SHP77 (cell line): ENCODE data around the gene MIB2.

Source experiments
- DNase-seq, 2 experiments: peaks; one replicate each; lab custom pipeline; 2025; lab: John Stamatoyannopoulos, UW

MIB2 gene

DNA sequence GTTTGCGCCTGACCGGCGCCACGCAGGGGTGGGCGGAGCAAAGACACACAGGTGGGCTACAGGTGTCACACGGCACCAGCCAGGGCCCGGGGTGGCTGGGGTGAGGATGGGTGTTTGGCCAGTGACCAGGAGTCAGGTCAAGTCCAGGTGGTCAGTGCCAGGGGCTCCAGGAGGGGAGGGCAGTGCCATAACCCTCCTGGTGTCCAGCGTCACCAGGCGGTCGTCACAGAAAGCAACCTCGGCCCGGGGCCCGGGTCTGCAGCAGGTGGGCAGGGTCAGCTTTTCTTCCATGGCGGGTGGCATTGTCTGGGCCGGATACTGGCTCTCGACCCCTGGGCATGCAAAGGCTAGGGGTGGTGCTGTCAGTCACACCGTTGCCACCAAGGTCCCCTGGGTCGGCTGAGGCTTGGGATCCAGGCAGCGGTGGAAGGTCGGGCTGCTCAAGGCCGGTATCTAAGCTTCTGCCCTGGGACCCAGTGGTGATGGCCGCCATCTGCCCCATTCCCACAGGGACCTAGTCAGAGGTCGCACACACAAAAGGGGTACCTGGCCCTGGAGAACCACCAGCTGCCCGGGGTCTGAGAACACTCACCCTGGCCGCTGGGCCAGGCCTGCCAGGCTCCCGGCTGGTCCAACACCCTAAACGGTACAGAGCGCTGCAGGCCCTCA is 17.1 kb upstream of the MIB2 start:
- DNase-seq, result no peak

DNA sequence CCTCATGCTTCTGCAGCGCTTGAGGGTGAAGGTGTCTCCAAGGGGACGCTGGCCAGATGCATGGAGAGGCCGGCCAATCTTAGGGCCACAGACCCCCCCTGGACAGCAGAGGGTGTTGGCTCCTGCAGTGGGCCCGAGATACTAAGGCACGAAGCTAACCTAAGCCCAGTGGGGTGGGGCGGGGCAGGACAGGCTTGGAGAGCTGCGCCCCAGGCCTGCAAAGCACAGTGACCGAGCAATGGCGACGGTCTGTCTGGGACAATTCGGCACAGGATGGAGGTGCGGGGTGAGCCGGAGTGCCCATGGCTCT is 16.6 kb upstream of the MIB2 start:
- no peak for DNase-seq

DNA sequence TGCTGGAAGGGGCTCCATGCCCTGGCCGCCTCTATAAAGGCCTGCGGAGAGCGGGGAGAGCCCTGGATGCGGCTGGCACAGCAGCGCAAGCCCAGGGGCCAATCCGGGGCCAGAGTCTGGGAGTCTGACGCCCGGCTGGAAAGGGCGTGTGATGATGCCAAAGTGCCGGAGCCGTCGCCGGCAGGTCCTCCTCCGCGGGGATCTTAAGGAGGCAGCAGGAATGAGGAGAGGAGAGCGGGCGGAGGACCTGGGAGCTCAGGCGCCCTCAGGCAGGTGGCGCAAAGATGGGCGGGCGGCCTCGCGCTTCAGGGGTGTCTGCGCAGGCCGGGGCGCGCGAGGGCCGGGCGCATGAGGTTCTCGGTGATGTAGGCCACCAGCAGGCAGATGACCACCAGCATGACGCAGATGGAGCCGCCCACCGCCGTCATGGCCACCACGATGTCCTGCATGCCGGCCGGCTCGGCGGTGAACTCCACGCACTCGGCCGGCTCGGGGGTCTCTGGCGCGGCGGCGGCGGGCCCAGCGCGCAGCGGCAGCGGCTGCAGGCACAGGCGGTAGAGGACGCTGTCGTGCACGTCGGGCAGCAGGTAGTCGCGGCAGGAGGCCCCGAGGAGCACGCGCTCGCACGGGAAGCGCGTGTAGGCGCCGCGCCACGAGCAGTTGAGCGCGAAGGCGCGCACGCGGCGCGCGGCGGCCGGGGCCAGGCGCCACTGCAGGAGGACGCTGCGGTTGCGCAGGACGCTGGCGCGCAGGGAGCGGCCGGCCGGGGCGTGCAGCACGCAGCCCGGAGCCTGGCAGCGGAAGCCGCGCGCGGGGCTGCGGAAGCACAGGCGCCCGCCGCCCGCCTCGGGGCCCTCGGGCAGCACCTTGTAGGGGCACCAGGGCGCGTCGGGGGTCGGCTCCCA is 16.0 kb upstream of the MIB2 start:
- no peak for DNase-seq

DNA sequence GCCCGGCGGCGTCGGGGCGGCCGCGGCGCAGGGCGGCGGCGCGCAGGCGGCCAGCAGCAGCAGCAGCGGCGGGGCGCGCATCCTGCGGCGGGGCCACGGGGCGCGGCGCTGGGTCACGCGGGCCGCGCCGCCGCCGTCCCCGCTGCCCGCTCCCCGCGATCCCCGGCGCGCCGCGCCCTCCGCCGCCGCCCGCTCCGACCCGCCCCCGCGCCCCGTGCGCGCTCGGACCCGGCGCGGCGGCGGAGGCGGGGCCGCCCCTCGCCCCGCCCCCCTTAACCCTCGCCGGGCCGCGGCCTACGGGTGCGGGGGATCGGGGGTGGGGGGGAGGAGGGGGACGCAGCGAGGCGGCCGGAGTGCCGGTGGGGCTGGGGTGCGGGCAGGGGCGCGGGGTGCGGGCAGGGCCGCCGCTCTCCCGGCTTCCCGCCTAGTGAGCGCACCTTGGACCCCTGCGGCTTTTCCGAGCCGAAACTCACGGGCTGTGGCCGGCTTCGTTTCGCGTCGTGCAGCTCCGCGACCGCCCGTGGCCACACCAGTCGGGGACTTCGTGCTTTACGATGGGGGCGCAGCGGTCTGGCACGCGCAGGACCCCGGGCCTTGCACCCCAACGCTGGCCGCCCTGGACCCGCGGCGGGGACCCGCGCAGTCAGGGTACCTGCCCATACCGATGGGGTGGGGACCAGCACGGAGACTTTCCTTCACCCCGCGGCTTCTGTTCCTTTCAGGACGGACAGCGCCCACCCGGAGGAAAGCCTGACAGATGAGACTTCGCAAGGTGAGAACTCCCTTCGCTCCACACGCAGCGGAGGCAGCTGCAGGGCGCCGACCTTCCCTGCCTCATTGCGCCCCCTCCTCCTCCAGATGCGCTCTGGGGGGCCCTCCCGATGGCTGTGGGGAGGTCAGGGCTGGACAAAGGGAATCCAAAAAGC is 15.1 kb upstream of the MIB2 start, which contains the start of gene FNDC10:
Gene FNDC10, minus strand, starts transcription at position 201 of the 926 bp plus-strand sequence. Its CDS starts 120 bp downstream, at position 81.
- no peak for DNase-seq

DNA sequence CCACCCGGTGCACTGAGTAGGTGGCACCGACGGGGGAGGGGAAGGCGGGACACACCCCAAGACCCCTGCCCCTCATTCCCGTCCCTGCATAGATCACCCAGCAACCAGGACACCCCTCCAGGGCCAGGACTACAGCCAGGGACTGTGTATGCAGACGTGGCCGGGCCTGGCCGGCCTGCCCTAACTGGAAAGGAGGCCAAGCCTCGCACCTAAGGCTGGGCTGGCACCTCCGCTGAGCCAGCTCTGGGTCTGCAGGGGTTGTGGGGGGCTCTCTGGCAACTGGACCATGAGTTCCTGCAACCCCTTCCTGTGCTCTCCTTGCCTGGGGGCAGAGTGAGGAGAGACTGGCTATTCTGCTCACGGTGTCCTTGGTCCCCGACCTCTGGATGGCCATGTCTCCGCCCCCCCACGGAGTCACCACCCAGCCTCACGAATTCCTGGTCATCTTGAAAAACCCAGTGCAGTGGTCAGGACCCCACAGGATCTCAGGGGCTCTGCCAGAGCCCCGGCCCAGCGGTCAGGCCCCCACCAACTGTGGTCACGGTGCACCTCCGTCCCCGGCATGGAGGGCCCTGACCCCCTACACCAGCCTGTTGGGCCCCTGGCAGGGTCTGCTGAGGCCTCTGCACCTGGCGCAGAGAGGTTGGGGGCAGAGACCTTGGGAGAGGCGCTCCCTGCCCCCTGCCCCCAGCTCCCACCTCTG is 14.3 kb upstream of the MIB2 start:
- no peak for DNase-seq

DNA sequence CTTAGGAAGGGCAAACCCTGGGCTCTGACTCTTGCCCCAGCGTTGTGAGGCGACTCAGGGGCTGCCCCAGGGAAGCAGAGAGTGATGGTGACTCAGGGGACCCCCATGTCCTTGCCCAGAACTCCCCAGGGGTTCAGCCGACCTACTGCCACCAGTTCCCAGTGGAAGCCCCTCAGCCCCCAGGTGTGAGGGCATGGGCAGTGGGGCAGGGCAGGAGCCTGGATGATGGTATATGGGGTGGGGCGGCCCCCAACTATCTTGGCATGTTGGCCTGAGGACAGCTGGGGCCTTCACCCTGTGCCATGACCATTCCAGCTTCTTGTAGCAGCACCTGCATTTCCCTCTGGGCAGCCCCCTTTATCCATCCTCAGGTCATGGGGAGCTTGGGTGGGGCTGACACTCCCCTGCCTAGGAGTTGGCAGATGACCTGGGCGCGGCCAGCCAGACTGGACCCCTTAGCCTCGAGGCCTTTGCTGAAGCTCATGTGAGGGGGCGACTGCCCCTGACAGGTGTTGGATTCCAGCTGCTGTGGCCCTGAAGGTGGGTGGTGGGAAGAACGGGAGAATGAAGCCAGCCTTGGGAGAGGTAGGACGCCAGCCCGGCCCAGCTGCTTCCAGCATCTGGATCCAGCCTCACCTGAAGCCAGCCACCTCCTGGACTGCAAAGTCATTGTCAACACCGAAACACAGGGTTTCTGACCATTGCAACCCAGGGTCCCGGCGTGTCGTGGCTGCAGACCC is 13.6 kb upstream of the MIB2 start:
- DNase-seq, result no peak

DNA sequence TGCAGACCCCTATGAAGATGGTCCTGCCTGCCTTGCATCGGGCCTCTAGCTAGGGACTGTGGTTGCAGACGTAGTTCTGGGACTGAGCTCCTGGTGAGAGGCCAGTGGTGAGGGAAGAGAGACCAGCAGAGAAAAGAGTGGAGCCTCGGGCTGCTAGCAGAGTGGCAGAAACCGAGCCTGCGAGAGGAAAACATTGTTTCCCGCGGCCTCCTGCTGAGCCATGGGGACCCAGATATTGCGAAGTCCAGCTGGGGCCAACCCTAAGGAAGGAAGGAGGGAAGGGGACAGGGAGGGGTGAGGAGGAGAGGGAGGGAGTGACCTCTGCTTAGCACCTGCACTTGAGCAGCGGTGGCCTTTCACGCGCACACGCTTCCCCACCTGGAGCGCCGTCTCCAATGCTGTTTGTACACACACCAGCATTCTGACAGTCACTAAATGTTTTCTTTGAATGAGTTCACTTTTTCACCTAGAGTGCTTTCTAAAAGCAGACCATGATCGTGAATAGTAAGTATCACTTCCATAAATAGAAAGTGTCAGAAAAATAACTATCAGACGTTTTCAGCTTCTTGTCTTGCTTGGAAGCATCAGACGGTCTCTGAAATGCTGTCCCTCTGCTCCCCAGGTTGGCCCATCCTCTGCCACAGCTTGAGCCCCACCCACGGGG is 12.9 kb upstream of the MIB2 start:
- DNase-seq, result no peak

DNA sequence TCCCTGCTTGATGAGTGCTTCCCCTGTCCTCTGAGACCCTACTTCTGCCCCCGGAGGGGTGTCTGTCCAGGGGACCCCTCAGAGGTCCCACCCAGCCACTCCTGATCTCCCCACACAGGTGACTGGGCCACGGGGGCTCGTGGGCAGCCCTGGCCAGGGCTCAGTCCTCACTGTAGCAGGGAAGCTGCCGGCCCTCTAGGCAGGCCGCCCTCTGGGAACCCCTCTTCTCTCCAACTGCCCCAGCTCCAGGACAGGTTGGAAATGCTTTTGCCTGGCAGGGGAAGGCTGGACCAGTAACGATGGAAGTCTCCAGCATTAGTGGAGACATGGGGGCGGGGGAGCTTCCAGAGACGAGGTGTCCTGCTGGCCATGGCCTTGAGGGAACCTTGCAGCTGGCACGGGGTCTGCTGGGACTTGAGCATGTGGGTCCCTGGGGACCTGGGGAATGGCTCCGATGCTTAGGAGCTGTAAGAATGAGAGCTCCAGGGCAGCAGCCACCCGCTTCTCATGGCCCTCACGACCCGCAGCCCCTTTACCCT is 12.3 kb upstream of the MIB2 start:
- no peak for DNase-seq

DNA sequence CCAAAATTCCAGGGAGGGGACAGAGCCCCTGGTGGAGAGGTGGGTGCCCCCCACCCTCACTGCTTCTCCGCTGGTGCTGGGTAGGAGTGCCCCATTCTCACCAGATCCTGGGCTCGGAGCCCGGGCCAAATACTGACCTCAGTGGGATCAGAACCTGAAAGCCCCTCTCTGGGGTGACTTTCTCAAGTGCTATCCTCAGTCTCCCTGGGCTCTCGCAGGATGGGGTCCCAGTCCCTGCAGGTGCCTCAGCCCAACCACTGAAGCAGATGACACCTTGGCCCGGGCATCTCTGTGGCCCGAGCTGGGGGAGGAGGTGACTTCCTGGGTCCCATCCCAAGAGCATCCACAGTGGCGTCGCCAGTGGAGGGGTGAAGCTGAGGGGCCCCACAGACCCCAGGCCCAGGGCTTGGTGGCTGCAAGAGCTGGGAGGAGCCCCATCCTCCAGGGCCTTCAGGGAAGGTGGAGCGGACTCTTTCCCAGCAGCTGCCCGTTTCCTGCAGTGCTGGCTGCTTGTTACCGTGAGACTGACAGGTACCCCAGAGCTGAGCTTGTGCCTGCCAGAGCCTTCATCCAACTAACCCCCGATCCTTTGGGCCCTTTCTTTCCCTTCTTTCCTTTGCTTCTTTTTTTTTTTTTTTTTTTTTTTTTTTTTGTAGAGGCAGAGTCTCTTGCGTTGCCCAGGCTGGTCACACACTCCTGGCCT is 11.5 kb upstream of the MIB2 start:
- DNase-seq, result no peak

DNA sequence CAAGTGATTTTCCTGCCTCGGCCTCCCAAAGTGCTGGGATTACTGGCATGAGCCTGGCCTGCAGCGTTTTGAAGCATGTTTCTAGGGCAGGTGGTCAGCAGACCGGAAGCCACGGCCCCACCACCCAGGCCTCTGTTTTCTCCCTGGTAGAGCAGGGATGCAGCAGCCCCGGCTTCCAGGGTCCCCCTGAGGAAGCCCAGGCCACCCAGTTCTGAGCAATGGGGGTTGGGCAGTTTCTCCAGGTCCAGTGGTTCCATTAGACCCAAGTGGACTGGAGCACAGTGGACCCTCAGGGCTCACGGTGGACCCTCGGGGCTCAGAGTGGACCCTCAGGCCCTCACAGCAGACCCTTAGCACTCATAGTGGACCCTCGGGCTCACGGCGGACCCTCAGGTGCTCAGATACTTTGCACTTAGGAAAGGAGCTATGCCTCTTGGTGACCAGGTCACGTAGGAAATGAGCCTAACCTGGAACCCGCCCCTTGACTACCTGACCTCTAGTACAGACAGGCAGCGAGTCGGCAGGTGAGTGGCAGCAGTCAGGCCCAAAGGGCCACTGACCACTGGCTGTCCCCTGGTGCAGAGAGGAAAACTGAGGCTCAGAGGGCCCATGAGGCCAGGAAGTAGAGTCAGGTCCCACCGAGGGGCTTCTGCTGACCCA is 10.8 kb upstream of the MIB2 start:
- no peak for DNase-seq

DNA sequence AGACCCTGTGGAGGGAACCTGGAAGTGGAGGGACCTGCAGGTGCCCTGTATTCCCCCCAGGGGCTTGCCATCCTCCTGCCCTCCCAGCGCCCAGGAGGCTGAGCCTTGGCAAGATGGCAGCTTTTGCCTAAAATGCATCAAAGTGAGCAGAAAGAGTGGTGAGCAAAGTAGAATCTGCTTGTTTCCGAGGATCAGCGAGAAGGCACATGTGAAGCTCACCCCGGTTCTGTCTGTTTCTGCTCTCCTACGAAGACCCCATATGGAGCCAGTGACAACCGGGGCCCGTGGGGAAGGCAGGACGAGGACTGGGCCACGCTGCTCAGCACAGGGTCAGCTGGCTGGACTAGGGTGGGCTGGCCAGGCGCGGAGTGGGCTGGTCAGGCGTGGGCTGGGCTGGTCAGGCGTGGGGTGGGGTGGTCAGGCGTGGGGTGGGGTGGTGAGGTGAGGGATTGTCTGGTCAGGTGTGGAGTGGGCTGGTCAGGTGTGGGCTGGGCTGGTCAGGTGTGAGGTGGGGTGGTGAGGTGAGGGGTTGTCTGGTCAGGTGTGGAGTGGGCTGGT is 10.2 kb upstream of the MIB2 start:
- DNase-seq, result no peak

DNA sequence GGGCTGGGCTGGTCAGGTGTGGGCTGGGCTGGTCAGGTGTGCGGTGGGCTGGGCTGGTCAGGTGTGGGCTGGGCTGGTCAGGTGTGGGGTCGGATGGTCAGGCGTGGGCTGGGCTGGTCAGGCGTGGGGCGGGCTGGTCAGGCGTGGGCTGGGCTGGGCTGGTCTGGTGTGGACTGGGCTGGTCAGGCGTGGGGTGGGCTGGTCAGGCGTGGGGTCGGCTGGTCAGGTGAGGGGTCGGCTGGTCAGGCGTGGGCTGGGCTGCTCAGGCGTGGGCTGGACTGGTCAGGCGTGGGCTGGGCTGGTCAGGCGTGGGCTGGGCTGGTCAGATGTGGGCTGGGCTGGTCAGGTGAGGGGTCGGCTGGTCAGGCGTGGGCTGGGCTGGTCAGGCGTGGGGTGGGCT is 9.6 kb upstream of the MIB2 start:
- no peak for DNase-seq

DNA sequence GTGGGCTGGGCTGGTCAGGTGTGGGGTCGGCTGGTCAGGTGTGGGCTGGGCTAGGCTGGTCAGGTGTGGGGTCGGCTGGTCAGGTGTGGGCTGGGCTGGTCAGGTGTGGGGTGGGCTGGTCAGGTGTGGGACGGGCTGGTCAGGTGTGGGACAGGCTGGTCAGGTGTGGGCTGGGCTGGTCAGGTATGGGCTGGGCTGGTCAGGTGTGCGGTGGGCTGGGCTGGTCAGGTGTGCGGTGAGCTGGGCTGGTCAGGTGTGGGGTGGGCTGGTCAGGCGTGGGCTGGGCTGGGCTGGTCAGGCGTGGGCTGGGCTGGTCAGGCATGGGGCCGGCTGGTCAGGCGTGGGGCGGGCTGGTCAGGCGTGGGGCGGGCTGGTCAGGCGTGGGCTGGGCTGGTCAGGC is 9.1 kb upstream of the MIB2 start:
- DNase-seq, result no peak

DNA sequence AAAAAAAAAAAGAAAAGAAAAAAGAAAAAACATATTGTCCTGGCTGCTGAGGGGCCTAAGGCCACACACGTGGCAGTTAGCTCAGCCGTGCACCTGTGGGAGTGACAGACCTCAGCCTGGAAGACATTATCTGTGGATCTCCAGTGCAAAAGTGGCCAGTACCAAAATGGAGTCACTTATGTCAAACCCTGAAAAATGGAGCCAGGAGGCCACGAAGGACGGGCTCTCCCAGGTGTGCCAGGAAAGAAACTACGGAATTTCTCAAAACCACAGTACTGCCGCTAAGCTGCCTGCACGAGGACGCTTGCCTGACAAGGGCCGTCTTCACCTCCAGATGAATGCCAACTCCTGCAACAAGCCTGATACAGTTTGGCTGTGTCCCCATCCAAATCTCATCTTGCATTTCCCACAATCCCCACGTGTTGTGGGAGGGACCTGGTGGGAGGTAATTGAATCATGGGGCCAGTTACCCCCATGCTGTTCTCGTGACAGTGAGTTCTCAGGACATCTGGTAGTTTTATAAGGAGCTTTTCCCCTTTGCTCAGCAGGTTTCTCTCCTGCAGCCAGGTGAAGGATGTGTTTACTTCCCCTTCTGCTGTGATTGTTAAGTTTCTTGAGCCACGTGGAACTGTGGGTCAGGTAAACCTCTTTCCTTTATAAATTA is 5.3 kb upstream of the MIB2 start:
- DNase-seq, result no peak

DNA sequence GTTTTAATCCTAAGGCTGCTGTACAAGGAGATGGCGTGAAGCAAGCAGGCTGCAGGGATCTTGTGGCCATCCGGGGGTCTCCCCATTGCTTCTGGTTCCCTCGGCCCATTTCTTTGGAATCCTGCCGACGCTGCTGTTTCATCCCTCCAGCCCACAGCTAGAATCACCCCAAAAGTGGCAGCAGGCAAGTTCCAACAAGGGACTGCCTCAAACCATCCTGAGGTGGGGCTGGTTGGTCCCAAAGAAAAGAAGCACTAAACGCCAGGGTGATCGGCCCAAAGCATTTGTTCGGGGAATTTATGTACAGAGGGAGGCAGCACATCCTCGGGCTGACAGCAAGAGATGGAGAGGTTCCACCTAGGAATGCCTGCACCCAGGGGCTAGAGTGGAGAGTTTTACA is 4.5 kb upstream of the MIB2 start:
- DNase-seq, result no peak

DNA sequence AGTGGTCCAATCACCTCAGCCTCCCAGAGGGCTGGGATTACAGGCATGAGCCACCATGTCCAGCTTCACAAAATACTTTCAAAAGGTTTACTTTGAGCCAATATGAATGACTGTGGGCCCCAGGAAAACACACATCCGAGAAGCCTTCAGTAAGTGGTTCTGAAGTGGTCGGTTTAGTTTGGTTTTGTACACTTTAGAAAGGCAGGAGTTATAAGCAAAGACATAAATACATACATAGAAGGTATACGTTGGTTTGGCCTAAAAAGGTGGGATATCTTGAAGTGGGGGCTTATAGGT is 3.2 kb upstream of the MIB2 start:
- DNase-seq, result no peak

DNA sequence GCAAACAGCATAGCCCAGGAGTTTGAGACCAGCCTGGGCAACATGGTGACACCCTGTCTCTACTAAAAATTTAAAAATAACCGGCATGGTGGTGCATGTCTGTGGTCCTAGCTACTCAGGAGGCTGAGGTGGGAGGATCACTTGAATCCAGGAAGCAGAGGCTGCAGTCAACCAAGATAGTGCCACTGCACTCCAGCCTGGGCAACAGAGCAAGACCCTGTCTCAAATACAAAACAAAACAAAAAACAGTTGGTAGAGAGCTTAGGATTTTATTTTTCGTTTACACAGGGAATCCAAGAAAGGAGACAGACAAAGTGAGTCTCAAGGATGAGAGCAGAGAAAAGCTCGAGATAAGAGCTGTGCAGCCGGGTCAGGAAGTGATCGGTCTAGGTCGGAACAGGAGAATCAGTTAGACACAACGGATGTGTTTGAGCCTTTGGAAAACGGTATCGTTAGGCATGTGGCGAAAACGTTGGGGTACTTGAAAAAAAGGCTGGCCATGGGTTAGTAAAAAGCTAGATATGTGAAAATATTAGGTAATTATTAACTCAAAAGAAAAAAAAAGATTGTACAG is 1.7 kb upstream of the MIB2 start:
- no peak for DNase-seq
